Endothelial cell of umbilical vein (primary cell): ENCODE measurements around the gene TTC3. TPM values are rescaled to one million over a fixed set of nuclear protein-coding genes. Genes with fewer than 3 reads are reported as not detected.
A peak's percentile ranks its signal among the peaks of the same experiment; 100 is the strongest.

ENCODE experiments used
- BruUV-seq: library from RNA; stranded (reverse); fragments of 400-500 nt; replicated peaks from 2 replicates; lab custom pipeline; 2021; lab: Mats Ljungman, UMichigan
- CTCF ChIA-PET: fragments of 300-600, 350-600 bp; sonication (Branson Sonifier 250); formaldehyde crosslinking; loops from one replicate; lab custom pipeline; 2021; ENCODE audit warnings: antibody characterized with exemption, inconsistent platforms; lab: Charles Lee
- POLR2A ChIA-PET: fragments of 300-600, 350-600 bp; sonication (Branson Sonifier 250); formaldehyde crosslinking; loops from one replicate; lab custom pipeline; 2021; ENCODE audit warnings: antibody characterized with exemption, inconsistent platforms; lab: Charles Lee
- DNase-seq: peaks from one replicate; pipeline ENCODE4 v3.0.0-alpha.2; 2011; ENCODE audit warnings: low read depth, low spot score
- FAIRE-seq: peaks from 2 replicates; lab custom pipeline; 2011; peaks lifted over from hg19 to GRCh38; lab: Jason Lieb, UNC
- H2AFZ ChIP-seq: 2 replicates; pipeline ENCODE4 v1.6.0; 2012; ENCODE audit warnings: low read depth, low read length, control low read depth, inconsistent platforms
- H3K27ac ChIP-seq: 2 replicates; pipeline ENCODE4 v1.5.1; 2011; ENCODE audit warnings: low read depth, mild to moderate bottlenecking, control low read depth, low read length, moderate library complexity; ENCODE audit not compliant: insufficient read depth
- H3K27me3 ChIP-seq, 2 experiments: 2 replicates each; pipeline versions ENCODE4 v1.6.0 to v1.6.1; 2011; ENCODE audit warnings: low read length in 2 of 2, mixed read lengths in 1 of 2; ENCODE audit not compliant: control insufficient read depth in 2 of 2, insufficient read depth in 2 of 2
- H3K36me3 ChIP-seq, 2 experiments: 2 replicates in 1 of 2; 3 replicates in 1 of 2; pipeline ENCODE4 v1.5.1; 2011; ENCODE audit warnings: low read length in 2 of 2, mild to moderate bottlenecking in 1 of 2, moderate library complexity in 1 of 2; ENCODE audit not compliant: control insufficient read depth in 2 of 2, insufficient read depth in 2 of 2; ENCODE audit errors: extremely low read depth in 1 of 2
- H3K4me1 ChIP-seq: 3 replicates; pipeline ENCODE4 v1.5.1; 2011; ENCODE audit warnings: mild to moderate bottlenecking, low read length; ENCODE audit not compliant: control insufficient read depth, insufficient read depth; ENCODE audit errors: extremely low read depth
- H3K4me2 ChIP-seq: 2 replicates; pipeline ENCODE4 v1.6.1; 2011; ENCODE audit warnings: low read length, control low read depth, mixed read lengths; ENCODE audit not compliant: insufficient read depth
- H3K4me3 ChIP-seq, 3 experiments: fragments of 200-600 bp in 1 of 3; sonication (generic), shearing (Covaris generic) in 1 of 3; replicated peaks in 1 of 3; 2 replicates each; pipeline ENCODE4 v1.5.1; 2011 to 2016; ENCODE audit warnings: control low read depth in 3 of 3, low read length in 3 of 3, mild to moderate bottlenecking in 2 of 3, inconsistent platforms in 1 of 3, low read depth in 1 of 3, moderate library complexity in 1 of 3; ENCODE audit not compliant: insufficient read depth in 1 of 3
- H3K79me2 ChIP-seq: 2 replicates; pipeline ENCODE4 v1.6.0; 2012; ENCODE audit warnings: low read length, inconsistent platforms; ENCODE audit not compliant: control insufficient read depth, insufficient read depth
- H3K9ac ChIP-seq: replicated peaks from 2 replicates; pipeline ENCODE3; 2011; ENCODE audit warnings: low read length, control low read depth; ENCODE audit not compliant: insufficient read depth; ENCODE audit errors: extremely low read depth
- H3K9me1 ChIP-seq: replicated peaks from 3 replicates; pipeline ENCODE4 v1.6.0; 2011; ENCODE audit warnings: mild to moderate bottlenecking, low read length; ENCODE audit not compliant: control insufficient read depth, insufficient read depth; ENCODE audit errors: extremely low read depth
- H3K9me3 ChIP-seq: replicated peaks from 2 replicates; pipeline ENCODE4 v1.5.1; 2012; ENCODE audit warnings: low read length, inconsistent platforms; ENCODE audit not compliant: control insufficient read depth, insufficient read depth
- H4K20me1 ChIP-seq: replicated peaks from 2 replicates; pipeline ENCODE3; 2011; ENCODE audit warnings: mild to moderate bottlenecking, low read length; ENCODE audit not compliant: control insufficient read depth, insufficient read depth; ENCODE audit errors: extremely low read depth
- CTCF ChIP-seq, 2 donors: IDR thresholded peaks; 1 replicate in 1 of 2; 2 replicates in 1 of 2; pipeline ENCODE4 v1.5.1; 2011; ENCODE audit warnings: low read length in 2 of 2, mild to moderate bottlenecking in 2 of 2, moderate library complexity in 2 of 2, control low read depth in 1 of 2, inconsistent platforms in 1 of 2, low read depth in 1 of 2; ENCODE audit not compliant: insufficient read depth in 1 of 2; ENCODE audit errors: extremely low read depth in 1 of 2
- EZH2 ChIP-seq: IDR thresholded peaks from 2 replicates; pipeline ENCODE4 v1.6.1; 2012; ENCODE audit warnings: borderline replicate concordance, low read depth, mild to moderate bottlenecking, moderate library complexity, low read length, inconsistent platforms; ENCODE audit not compliant: severe bottlenecking
- FOS ChIP-seq: IDR thresholded peaks from 2 replicates; pipeline ENCODE4 v1.6.1; 2011; ENCODE audit warnings: mild to moderate bottlenecking, low read length, moderate library complexity, borderline replicate concordance; ENCODE audit not compliant: insufficient read depth
- GATA2 ChIP-seq: IDR thresholded peaks from 2 replicates; pipeline ENCODE4 v1.7.0; 2011; ENCODE audit warnings: low read depth, mild to moderate bottlenecking, moderate library complexity, mixed read lengths, low read length; ENCODE audit not compliant: insufficient read length, insufficient read depth
- JUN ChIP-seq: IDR thresholded peaks from 2 replicates; pipeline ENCODE4 v1.6.1; 2011; ENCODE audit warnings: borderline replicate concordance, low read depth; ENCODE audit not compliant: insufficient read length, insufficient read depth
- MAX ChIP-seq: IDR thresholded peaks from 2 replicates; pipeline ENCODE4 v1.6.1; 2011; ENCODE audit not compliant: insufficient read depth, insufficient read length
- MYC ChIP-seq: IDR thresholded peaks from one replicate; pipeline ENCODE4 v1.6.1; 2011; ENCODE audit warnings: mild to moderate bottlenecking, low read depth, low read length
- POLR2A ChIP-seq: IDR thresholded peaks from 2 replicates; pipeline ENCODE4 v1.6.1; 2012; ENCODE audit warnings: low read depth, mild to moderate bottlenecking, control low read depth, low read length
- POLR2AphosphoS5 ChIP-seq: IDR thresholded peaks from 2 replicates; pipeline ENCODE4 v1.6.1; 2012; ENCODE audit warnings: low read depth, mild to moderate bottlenecking, control low read depth, low read length, moderate library complexity; ENCODE audit not compliant: insufficient read depth
- dilution Hi-C: fragments of 300-500 bp; cut with MboI; formaldehyde crosslinking; loops from one replicate; pipeline ENCODE4 v1.15.0; 2019; ENCODE audit warnings: low sequenced_read_pairs; ENCODE audit not compliant: extremely low pct_ligation_motif_present
- intact Hi-C: fragments of 100-400 bp; cut with micrococcal nuclease; formaldehyde crosslinking; loops from one replicate; pipeline ENCODE4 v1.10.0; 2022
- polyA plus RNA-seq, 4 experiments: library from polyadenylated mRNA; depleted of rRNA in 3 of 4; stranded (reverse) in 3 of 4; unstranded in 1 of 4; fragments of >200 nt; gene quantifications; 2 replicates each; pipeline versions ENCODE4 v1.2.1 to v1.2.3, GENCODE V29; 2011 to 2012; ENCODE audit warnings: missing spikeins in 1 of 4
- total RNA-seq: library from RNA; stranded (reverse); gene quantifications from 2 replicates; pipeline ENCODE4 v1.2.3, GENCODE V29; 2021

Gene TTC3
- total and polyA plus RNA-seq, 2 donors (not counting 3 experiments of a cell fraction or from before 2014, with no cell fraction given) = 26.2 to 113 TPM

- no peaks in the 10 kb centered on the region for H3K27me3 ChIP-seq
- H3K4me2 ChIP-seq = peak overlapping the region; percentile 93
- POLR2A ChIA-PET = no interaction called here
- no peak for TF ChIP-seq POLR2A
- no peak for TF ChIP-seq MAX
- no peak for TF ChIP-seq MYC
- TF ChIP-seq FOS = no peak
- TF ChIP-seq GATA2 = no peak
- no peak for TF ChIP-seq EZH2
- TF ChIP-seq POLR2AphosphoS5 = no peak
- no peak for TF ChIP-seq CTCF (IDR thresholded peaks at IDR 0.05; ENCODE audit: extremely low read depth in 1 of 2, insufficient read depth in 1 of 2, low read depth in 1 of 2, low read length in 2 of 2)
- TF ChIP-seq JUN = no peak
- dilution Hi-C loops (no loop called here), intact Hi-C loops (loop anchor here (5.0 kb wide), 2 partner anchors 59 to 79 kb away; no protein-coding TSS in a partner anchor)
- peaks cover 17% of the 10 kb centered on the region for H3K4me1 ChIP-seq
- H3K4me3 ChIP-seq = peak overlapping the region; percentile 49 to 88 (median 60)
- peaks cover 30% of the 10 kb centered on the region for H3K79me2 ChIP-seq
- no peaks in the 10 kb centered on the region for H4K20me1 ChIP-seq
- H3K27ac ChIP-seq = peak overlapping the region; percentile 95
- CTCF ChIA-PET = interaction anchor here (0.6 kb wide), 1 partner anchor 95 kb away, joined by 3 read pairs; no protein-coding TSS in a partner anchor
- H3K36me3 ChIP-seq = no peaks in the 10 kb centered on the region
- DNase-seq (peak; percentile 69), FAIRE-seq (peak; percentile 53)
- H3K9me1 ChIP-seq = no peaks in the 10 kb centered on the region
- peak overlapping the region; percentile 72 for H2AFZ ChIP-seq
- H3K9me3 ChIP-seq = no peaks in the 10 kb centered on the region
- no TSS peak for BruUV-seq
- peak overlapping the region; percentile 98 for H3K9ac ChIP-seq
Observed at GRCh38 chr21:37071561-37072273, 1.3 kb upstream of the TTC3 start.
